ENCODE data around the gene KLRK1. TPM values are rescaled to one million over a fixed set of nuclear protein-coding genes. Genes with fewer than 3 reads are reported as not detected.
A peak's percentile ranks its signal among the peaks of the same experiment; 100 is the strongest.
"Not testable (repeated sequence)": the region's sequence is repeated elsewhere in the genome, so short reads cannot be mapped to it uniquely, and the experiment has no call there.

The KLRK1 gene
- total RNA-seq, 1 experiment from 2014 or later, result 0.95 TPM

DNA sequence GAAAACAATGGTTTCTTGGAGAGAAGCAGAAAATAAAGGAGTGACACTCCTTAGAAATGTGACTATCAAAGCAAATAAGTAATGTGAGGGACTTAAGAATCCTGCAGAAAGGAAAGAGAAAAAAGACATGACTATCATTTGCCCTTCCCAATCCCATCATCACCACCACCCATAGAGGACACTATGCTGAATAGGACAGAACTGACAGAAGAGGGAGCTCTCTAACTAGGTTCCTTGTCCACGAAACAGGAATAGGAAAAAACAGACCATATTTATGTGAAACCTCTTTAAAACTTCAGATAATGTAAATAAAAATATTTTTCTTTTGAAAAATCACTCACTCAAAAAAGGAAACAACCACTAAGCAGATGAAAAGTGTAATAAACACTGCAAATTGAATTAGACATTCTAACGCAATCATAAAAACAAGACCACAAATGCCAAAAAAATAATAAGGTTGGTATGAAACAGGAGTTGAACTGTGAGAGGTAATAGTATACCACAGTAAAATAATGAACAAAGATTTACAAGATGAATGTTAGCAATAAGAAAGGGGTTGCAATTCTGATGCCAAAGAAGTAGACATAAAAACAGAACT is 58.1 kb downstream of the KLRK1 start:
- no peaks in the 10 kb centered on the region for H3K36me3 ChIP-seq (ENCODE audit: control insufficient read depth, insufficient read depth, low read length)
- peak; percentile 32 for DNase-seq (ENCODE audit: low read depth, low spot score)
- H3K27ac ChIP-seq (ENCODE audit: low read length), result peak overlapping the region; percentile 39; the same call in 1 of the 2 replicates
- ATAC-seq, result peak; percentile 85
- no peaks in the 10 kb centered on the region for H3K9me3 ChIP-seq (ENCODE audit: control insufficient read depth, insufficient read depth, low read depth, low read length)
- no peak overlapping the region for H3K4me3 ChIP-seq (ENCODE audit: low read depth in 2 of 2, low read length in 2 of 2)
- no peaks in the 10 kb centered on the region for H3K4me1 ChIP-seq (ENCODE audit: control insufficient read depth, insufficient read depth, low read length)
- ChIA-PET POLR2A (no interaction called here), CTCF (no interaction called here)
- in situ Hi-C loops (cut with HindIII; ENCODE audit: low pct_unique_long_range_greater_than_20kb, low sequenced_read_pairs) (no loop called here), intact Hi-C loops (cut with micrococcal nuclease; ENCODE audit: unreplicated experiment) (loop anchor here (2.0 to 5.0 kb wide), 2 partner anchors 171 to 229 kb away; no protein-coding TSS in a partner anchor)
- no peaks in the 10 kb centered on the region for H3K27me3 ChIP-seq (ENCODE audit: control insufficient read depth, insufficient read depth, low read length)
- no peak for TF ChIP-seq POLR2AphosphoS5 (IDR thresholded peaks at IDR 0.05; ENCODE audit: low read depth, low read length)
- TF ChIP-seq, protein P1, sequence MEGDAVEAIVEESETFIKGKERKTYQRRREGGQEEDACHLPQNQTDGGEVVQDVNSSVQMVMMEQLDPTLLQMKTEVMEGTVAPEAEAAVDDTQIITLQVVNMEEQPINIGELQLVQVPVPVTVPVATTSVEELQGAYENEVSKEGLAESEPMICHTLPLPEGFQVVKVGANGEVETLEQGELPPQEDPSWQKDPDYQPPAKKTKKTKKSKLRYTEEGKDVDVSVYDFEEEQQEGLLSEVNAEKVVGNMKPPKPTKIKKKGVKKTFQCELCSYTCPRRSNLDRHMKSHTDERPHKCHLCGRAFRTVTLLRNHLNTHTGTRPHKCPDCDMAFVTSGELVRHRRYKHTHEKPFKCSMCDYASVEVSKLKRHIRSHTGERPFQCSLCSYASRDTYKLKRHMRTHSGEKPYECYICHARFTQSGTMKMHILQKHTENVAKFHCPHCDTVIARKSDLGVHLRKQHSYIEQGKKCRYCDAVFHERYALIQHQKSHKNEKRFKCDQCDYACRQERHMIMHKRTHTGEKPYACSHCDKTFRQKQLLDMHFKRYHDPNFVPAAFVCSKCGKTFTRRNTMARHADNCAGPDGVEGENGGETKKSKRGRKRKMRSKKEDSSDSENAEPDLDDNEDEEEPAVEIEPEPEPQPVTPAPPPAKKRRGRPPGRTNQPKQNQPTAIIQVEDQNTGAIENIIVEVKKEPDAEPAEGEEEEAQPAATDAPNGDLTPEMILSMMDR (IDR thresholded peaks at IDR 0.05), result peak; percentile 63; the same call in 1 of the 2 replicates
- TF ChIP-seq, protein P2, sequence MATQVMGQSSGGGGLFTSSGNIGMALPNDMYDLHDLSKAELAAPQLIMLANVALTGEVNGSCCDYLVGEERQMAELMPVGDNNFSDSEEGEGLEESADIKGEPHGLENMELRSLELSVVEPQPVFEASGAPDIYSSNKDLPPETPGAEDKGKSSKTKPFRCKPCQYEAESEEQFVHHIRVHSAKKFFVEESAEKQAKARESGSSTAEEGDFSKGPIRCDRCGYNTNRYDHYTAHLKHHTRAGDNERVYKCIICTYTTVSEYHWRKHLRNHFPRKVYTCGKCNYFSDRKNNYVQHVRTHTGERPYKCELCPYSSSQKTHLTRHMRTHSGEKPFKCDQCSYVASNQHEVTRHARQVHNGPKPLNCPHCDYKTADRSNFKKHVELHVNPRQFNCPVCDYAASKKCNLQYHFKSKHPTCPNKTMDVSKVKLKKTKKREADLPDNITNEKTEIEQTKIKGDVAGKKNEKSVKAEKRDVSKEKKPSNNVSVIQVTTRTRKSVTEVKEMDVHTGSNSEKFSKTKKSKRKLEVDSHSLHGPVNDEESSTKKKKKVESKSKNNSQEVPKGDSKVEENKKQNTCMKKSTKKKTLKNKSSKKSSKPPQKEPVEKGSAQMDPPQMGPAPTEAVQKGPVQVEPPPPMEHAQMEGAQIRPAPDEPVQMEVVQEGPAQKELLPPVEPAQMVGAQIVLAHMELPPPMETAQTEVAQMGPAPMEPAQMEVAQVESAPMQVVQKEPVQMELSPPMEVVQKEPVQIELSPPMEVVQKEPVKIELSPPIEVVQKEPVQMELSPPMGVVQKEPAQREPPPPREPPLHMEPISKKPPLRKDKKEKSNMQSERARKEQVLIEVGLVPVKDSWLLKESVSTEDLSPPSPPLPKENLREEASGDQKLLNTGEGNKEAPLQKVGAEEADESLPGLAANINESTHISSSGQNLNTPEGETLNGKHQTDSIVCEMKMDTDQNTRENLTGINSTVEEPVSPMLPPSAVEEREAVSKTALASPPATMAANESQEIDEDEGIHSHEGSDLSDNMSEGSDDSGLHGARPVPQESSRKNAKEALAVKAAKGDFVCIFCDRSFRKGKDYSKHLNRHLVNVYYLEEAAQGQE (IDR thresholded peaks at IDR 0.05; ENCODE audit: insufficient read depth in 1 of 2, low read depth in 2 of 2, low read length in 1 of 2), result no peak
- no peak for TF ChIP-seq TCF7L2 (IDR thresholded peaks at IDR 0.05; ENCODE audit: low read depth, low read length)
- no peak for TF ChIP-seq SIN3A (IDR thresholded peaks at IDR 0.05; ENCODE audit: borderline replicate concordance, insufficient read depth, low read depth, low read length)
- BruUV-seq (replicated peaks), result no TSS peak

DNA sequence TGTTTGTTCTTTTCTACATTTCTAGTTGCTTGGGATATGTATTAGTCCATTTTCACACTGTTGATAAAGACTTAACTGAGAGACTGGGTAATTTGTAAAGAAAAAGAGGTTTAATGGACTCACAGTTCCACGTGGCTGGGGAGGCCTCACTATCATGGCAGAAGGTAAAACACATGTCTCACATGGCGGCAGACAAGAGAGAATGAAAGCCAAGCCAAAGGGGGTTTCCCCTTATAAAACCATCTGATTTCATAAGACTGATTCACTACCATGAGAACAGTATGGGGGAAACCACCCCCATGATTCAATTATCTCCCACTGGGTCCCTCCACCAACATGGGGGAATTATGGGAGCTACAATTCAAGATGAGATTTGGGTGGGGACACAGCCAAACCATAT is 61.1 kb downstream of the KLRK1 start:
- POLR2A ChIA-PET; ATAC-seq; intact Hi-C loops (cut with micrococcal nuclease; ENCODE audit: unreplicated experiment); BruUV-seq (replicated peaks); H3K36me3 ChIP-seq (ENCODE audit: control insufficient read depth, insufficient read depth, low read length); H3K9me3 ChIP-seq (ENCODE audit: control insufficient read depth, insufficient read depth, low read depth, low read length); H3K27ac ChIP-seq (ENCODE audit: low read length); CTCF ChIA-PET; in situ Hi-C loops (cut with HindIII; ENCODE audit: low pct_unique_long_range_greater_than_20kb, low sequenced_read_pairs); DNase-seq (ENCODE audit: low read depth, low spot score); H3K4me1 ChIP-seq (ENCODE audit: control insufficient read depth, insufficient read depth, low read length); H3K4me3 ChIP-seq (ENCODE audit: low read depth in 2 of 2, low read length in 2 of 2); H3K27me3 ChIP-seq (ENCODE audit: control insufficient read depth, insufficient read depth, low read length): not testable (repeated sequence)

Other genes starting within 250 kb of the KLRK1 start
- gene OLR1, start 217.9 kb downstream of the KLRK1 start, total RNA-seq (2021; ENCODE audit: unreplicated experiment), result 0.74 TPM
- not detected for gene TMEM52B, start 211.0 kb downstream of the KLRK1 start, total RNA-seq (2021; ENCODE audit: unreplicated experiment)
- gene GABARAPL1, start 177.2 kb downstream of the KLRK1 start, total RNA-seq (2021; ENCODE audit: unreplicated experiment), result 24.1 TPM
- gene KLRD1, start 82.2 kb downstream of the KLRK1 start, total RNA-seq (2021; ENCODE audit: unreplicated experiment), result not detected
- gene KLRC4, start 19.7 kb upstream of the KLRK1 start, total RNA-seq (2021; ENCODE audit: unreplicated experiment), result 1.4 TPM
- gene KLRC3, start 30.6 kb upstream of the KLRK1 start, total RNA-seq (2021; ENCODE audit: unreplicated experiment), result 0.74 TPM
- gene KLRC2, start 46.0 kb upstream of the KLRK1 start, total RNA-seq (2021; ENCODE audit: unreplicated experiment), result not detected
- gene KLRC1, start 63.3 kb upstream of the KLRK1 start, total RNA-seq (2021; ENCODE audit: unreplicated experiment), result not detected
- gene EIF2S3B, start 115.8 kb upstream of the KLRK1 start, total RNA-seq (2021; ENCODE audit: unreplicated experiment), result 0.28 TPM
- gene MAGOHB, start 223.6 kb upstream of the KLRK1 start, total RNA-seq (2021; ENCODE audit: unreplicated experiment), result 22.5 TPM